GM12875 (cell line): ENCODE measurements around the gene C1QTNF12.

Experiments
- H3K4me3 ChIP-seq: one replicate; pipeline ENCODE4 v1.5.1; 2011; ENCODE audit warnings: low read depth, low read length, control low read depth
- CTCF ChIP-seq: IDR thresholded peaks from 2 replicates; pipeline ENCODE4 v1.5.1; 2011; ENCODE audit warnings: low read depth, mild to moderate bottlenecking, control low read depth, inconsistent platforms, low read length, moderate library complexity, borderline replicate concordance; ENCODE audit not compliant: insufficient read depth

The C1QTNF12 gene

GRCh38 chr1:1219341-1219740, 27.2 kb downstream of the C1QTNF12 start:
- no peak overlapping the region for H3K4me3 ChIP-seq
- TF ChIP-seq CTCF: no peak

- no peak for TF ChIP-seq CTCF
- H3K4me3 ChIP-seq: no peak overlapping the region
Observed at GRCh38 chr1:1218524-1219200, 27.9 kb downstream of the C1QTNF12 start.

- TF ChIP-seq CTCF: no peak
- H3K4me3 ChIP-seq: no peak overlapping the region
Observed at GRCh38 chr1:1217621-1218523, 28.6 kb downstream of the C1QTNF12 start.

GRCh38 chr1:1216770-1217620, 29.5 kb downstream of the C1QTNF12 start:
- TF ChIP-seq CTCF: no peak
- no peak overlapping the region for H3K4me3 ChIP-seq

GRCh38 chr1:1215881-1216605, 30.5 kb downstream of the C1QTNF12 start:
- no peak for TF ChIP-seq CTCF

GRCh38 chr1:1215080-1215676, 31.3 kb downstream of the C1QTNF12 start:
- TF ChIP-seq CTCF: no peak
- no peak overlapping the region for H3K4me3 ChIP-seq

More at GRCh38 chr1:1215881-1216605, 30.5 kb downstream of the C1QTNF12 start:
- no peak overlapping the region for H3K4me3 ChIP-seq
